ENCODE data around the gene RPAP2. TPM values are rescaled to one million over a fixed set of nuclear protein-coding genes. Genes with fewer than 3 reads are reported as not detected.

The RPAP2 gene
- total RNA-seq, 1 donor from 2014 or later: 33.3 TPM

DNA sequence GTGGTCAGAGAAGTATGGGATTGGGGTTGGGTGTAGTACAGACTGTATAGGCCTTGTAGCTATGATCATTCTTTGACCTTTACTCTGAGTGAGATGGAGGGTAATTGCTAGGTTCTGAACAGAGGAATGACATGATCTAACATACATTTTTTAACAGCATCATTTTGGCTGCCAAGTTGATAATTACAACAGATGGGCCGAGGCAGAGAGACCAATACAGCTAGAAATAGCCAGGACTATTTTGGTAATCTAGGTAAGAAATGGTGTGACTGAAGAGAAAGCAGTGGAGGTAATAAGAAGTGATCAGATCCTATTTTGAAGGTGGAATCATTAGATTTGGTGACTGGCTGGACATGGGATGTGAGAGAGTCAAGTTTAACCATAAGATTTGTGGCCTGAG, 43.5 kb downstream of the RPAP2 start:
- no peaks in the 10 kb centered on the region for H3K27me3 Mint-ChIP-seq (ENCODE audit: low read depth)
- no peak for DNase-seq (ENCODE audit: low read depth, low spot score)
- no peak overlapping the region for H3K27ac Mint-ChIP-seq (ENCODE audit: unreplicated experiment)
- no peaks in the 10 kb centered on the region for H3K9me3 Mint-ChIP-seq
- H3K4me3 Mint-ChIP-seq: no peak overlapping the region
- H3K4me1 Mint-ChIP-seq: no peaks in the 10 kb centered on the region
- TF ChIP-seq, protein P1, sequence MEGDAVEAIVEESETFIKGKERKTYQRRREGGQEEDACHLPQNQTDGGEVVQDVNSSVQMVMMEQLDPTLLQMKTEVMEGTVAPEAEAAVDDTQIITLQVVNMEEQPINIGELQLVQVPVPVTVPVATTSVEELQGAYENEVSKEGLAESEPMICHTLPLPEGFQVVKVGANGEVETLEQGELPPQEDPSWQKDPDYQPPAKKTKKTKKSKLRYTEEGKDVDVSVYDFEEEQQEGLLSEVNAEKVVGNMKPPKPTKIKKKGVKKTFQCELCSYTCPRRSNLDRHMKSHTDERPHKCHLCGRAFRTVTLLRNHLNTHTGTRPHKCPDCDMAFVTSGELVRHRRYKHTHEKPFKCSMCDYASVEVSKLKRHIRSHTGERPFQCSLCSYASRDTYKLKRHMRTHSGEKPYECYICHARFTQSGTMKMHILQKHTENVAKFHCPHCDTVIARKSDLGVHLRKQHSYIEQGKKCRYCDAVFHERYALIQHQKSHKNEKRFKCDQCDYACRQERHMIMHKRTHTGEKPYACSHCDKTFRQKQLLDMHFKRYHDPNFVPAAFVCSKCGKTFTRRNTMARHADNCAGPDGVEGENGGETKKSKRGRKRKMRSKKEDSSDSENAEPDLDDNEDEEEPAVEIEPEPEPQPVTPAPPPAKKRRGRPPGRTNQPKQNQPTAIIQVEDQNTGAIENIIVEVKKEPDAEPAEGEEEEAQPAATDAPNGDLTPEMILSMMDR (conservative IDR thresholded peaks at IDR 0.05): no peak
- H3K36me3 Mint-ChIP-seq (ENCODE audit: low read depth): peaks cover 9% of the 10 kb centered on the region

DNA sequence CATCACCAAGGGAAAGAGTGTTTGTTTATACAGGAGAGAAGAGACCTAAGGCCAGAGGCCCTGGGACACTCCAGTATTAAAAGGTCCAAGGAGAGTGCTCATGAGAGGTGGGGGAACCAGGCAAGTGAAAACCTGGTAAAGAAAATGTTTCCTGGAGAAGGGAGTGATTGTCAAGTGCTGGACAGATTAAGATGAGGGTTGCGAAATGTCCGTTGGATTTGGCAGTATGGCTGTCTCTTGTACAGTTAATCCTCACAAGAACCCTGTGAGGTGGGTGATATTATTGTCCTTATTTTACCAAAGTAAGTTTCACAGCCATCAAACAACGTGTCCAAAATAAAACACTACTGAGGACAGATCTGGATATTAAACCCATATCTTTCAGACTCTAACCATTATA, 44.2 kb downstream of the RPAP2 start:
- H3K9me3 Mint-ChIP-seq: no peaks in the 10 kb centered on the region
- no peak overlapping the region for H3K4me3 Mint-ChIP-seq
- no peaks in the 10 kb centered on the region for H3K27me3 Mint-ChIP-seq (ENCODE audit: low read depth)
- H3K27ac Mint-ChIP-seq (ENCODE audit: unreplicated experiment): no peak overlapping the region
- DNase-seq (ENCODE audit: low read depth, low spot score): no peak
- TF ChIP-seq, protein P1 (conservative IDR thresholded peaks at IDR 0.05): no peak
- peaks cover 9% of the 10 kb centered on the region for H3K36me3 Mint-ChIP-seq (ENCODE audit: low read depth)
- no peaks in the 10 kb centered on the region for H3K4me1 Mint-ChIP-seq

DNA sequence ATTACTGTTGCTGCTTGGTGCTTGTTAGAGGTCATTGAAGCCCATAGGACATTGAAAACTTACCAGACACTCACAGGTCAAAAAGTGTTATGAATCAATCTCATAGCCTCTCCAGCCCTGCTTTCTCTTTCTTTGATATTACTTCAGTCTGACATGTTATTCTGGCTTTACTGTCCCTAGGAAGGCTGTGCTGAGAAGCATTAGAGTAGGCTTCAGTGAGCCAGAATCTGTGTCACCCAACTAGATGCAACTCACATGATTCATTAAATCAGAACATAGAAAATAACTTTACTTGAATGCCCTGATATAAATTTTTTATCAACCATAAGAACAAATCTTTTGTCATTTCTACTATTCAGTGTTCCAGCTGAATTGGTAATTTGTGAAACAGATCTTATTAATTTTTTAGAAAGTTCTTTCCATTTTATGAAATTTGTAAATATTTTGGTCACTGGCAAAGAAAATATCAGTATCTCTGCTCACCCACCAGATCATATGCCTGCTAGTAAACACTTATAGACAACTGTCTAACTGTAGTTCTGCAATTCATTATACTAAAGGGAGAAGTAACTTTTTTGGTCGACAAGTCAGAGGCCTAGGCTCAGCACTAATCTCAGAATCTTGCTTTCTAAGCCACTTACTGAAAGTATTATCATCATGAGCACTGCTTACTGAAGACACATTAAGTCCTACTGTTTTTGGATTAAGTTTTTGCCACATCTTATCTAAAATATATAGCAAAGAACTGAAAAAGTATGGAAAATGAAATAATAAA, 48.2 kb downstream of the RPAP2 start:
- no peak overlapping the region for H3K27ac Mint-ChIP-seq (ENCODE audit: unreplicated experiment)
- H3K9me3 Mint-ChIP-seq: peaks cover 6% of the 10 kb centered on the region
- TF ChIP-seq, protein P1 (conservative IDR thresholded peaks at IDR 0.05): no peak
- H3K36me3 Mint-ChIP-seq (ENCODE audit: low read depth): peaks cover 16% of the 10 kb centered on the region
- no peaks in the 10 kb centered on the region for H3K27me3 Mint-ChIP-seq (ENCODE audit: low read depth)
- DNase-seq (ENCODE audit: low read depth, low spot score): no peak
- H3K4me3 Mint-ChIP-seq: no peak overlapping the region
- no peaks in the 10 kb centered on the region for H3K4me1 Mint-ChIP-seq

DNA sequence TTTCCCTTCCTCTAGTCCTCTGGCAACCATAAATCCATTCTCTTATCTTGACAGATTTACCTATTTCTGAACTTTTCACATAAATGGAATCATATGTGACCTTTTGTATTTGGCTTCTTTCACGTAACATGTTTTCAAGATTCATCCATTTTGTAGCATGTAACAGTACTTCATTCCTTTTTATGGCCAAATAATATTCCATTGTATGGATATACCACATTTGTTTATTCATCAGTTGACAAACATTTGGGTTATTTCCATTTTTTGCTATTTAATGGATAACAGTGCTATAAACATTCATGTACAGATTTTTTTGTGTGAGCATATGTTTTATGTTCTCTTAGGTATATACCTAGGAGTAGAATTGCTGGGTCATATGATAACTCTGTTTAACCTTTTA, 54.0 kb downstream of the RPAP2 start:
- TF ChIP-seq, protein P1 (conservative IDR thresholded peaks at IDR 0.05): no peak
- Mint-ChIP-seq H3K4me1 (no peaks in the 10 kb centered on the region), H3K36me3 (ENCODE audit: low read depth) (peaks cover 34% of the 10 kb centered on the region), H3K27me3 (ENCODE audit: low read depth) (no peaks in the 10 kb centered on the region), H3K4me3 (no peak overlapping the region), H3K27ac (ENCODE audit: unreplicated experiment) (no peak overlapping the region), H3K9me3 (peaks cover 8% of the 10 kb centered on the region)
- DNase-seq (ENCODE audit: low read depth, low spot score): no peak

DNA sequence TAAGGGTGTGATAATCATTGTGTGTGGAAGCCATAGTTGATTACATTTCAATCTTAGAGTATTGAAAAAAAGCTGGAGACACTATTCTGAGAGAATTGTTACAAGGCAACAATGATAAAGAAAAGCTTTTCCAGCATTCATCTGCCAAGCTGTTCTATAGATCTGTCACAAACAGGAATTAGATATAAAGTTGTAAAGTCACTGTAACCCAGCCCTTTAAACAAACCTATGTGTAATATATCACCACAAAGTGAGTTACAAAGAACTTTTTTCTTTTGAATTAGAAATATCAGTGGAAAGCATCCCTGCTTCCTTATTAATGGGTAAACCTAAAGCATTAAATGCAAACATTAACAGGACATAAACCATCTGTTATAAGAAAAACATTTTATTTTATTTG, 55.4 kb downstream of the RPAP2 start:
- H3K27ac Mint-ChIP-seq (ENCODE audit: unreplicated experiment): no peak overlapping the region
- peaks cover 38% of the 10 kb centered on the region for H3K36me3 Mint-ChIP-seq (ENCODE audit: low read depth)
- no peak overlapping the region for H3K4me3 Mint-ChIP-seq
- TF ChIP-seq, protein P1 (conservative IDR thresholded peaks at IDR 0.05): no peak
- no peaks in the 10 kb centered on the region for H3K4me1 Mint-ChIP-seq
- no peak for DNase-seq (ENCODE audit: low read depth, low spot score)
- peaks cover 8% of the 10 kb centered on the region for H3K9me3 Mint-ChIP-seq
- H3K27me3 Mint-ChIP-seq (ENCODE audit: low read depth): no peaks in the 10 kb centered on the region
